GM21717 (cell line): ENCODE results near the gene TMPRSS2.
A peak's percentile ranks its signal among the peaks of the same experiment; 100 is the strongest.

Experiments
- ATAC-seq: cut with Tn5 transposase; IDR thresholded peaks from one replicate; pipeline ENCODE4 v1.9.1; 2021; ENCODE audit warnings: mild to moderate bottlenecking, moderate library complexity; ENCODE audit not compliant: unreplicated experiment

Gene TMPRSS2

DNA sequence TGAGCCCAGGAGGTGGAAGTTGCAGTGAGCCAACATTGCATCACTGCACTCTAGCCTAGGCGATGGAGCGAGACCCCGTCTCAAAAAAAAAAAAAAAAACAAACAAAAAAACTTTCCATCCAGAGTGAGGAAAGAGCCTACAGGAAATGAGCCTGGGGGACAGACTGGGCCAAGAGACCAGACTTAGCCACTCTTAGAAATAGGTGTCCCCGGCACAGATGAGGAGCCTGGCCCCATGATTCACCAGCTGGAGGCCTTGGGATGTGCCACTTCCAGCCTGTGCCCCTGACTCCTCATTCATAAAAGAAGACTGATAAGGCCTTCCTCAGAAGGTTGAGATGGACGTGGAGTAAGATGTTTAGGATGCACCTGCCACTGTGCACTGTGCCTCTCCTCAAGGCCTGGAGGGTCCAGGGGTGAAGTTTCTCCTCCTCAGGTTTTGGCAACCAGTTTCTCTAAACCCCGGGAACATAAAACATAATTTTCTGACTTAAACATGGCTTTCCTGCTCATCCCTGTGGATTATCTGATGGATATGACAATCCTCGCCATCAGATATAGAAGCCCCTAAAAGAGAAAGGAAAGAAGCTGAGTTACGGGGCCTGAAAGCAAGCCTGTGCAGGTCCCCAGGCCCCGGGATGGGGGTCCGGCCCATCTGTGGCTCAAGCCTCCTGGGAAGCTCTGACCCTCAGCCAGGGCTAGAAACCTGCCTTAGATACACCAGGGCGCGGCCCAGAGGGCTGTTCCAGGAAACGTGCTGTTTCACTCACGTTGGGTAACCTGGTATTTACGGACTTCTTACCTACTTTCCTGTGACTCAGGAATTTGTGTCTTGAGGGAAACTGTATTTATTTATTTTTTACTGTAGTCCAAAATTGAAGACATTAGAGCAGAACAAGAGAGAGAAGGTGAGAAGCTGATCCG lies 55.9 kb downstream of the TMPRSS2 start:
- ATAC-seq, result no peak

DNA sequence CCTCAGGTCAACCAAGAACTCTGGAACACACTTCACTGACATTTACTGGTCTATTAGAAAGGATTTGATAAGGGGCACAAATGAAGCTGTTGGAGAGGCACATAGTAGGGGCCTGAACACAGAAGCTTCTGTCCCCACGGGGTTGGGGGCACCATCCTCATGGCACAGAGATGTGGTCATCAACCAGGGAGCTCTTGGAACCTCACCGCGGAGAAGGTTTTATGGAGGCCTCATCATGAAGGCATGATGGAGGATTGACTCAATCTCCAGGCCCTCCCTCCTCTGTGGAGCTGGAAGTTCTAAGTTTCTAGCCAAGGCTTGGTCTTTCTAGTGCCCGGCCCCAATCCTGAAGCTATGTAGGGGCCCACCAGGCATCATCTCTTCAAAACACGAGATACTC lies 58.3 kb downstream of the TMPRSS2 start:
- ATAC-seq, result no peak

DNA sequence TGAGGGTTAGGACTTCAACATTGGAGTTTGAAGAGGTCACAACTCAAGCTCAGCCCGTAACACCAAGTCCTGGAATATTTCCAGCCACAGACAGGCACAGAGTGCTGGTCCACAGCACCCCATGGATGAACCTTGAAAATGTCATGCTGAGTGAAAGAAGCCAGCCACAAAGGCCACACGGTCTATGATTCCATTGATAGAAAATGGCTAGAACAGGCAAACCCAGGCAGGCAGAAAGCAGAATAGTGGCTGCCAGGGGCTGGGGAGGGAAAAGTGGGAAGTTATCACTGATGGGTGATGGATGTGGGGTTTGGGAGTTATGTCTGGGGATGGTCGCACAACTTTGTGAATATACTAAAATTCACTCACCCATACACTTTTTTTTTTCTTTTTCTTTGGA lies 60.6 kb downstream of the TMPRSS2 start:
- no peak for ATAC-seq

DNA sequence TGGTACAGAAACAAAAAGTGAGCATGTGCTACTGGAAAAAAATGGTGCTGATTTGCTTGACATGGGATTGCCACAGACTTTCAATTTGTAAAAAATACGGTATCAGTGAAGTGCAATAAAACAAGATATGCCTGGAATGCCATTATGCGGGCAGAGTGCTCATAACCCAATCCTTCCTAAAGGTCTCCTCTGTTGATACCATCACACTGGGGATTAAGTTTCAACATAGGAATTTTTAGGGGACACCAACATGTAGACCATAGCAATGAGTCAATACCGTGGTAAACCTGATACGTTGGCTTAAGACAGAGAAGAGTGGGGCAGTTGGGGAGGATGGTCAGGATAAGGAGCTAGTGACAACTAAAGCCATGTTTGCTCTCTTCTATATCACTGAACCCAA lies 61.4 kb downstream of the TMPRSS2 start:
- ATAC-seq, result no peak

DNA sequence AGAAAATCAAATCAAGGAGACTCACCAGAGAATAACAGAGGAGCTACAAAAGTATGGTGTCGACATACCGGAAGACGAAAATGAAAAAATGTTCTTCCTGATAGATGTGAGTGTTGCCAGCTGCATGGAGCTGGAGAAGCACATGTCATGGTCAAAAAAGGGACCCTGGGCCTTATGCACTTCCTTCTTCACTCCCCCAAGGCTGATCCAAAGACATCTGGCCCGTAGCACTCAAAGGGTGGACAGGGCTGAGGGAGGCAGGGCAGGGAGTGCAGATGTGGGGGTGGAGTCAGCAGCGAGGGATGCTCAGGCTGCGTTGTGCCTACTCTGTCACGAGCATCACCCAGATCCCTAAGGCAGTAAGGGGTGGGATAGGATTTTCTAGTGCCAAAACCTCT lies 62.5 kb downstream of the TMPRSS2 start:
- no peak for ATAC-seq

DNA sequence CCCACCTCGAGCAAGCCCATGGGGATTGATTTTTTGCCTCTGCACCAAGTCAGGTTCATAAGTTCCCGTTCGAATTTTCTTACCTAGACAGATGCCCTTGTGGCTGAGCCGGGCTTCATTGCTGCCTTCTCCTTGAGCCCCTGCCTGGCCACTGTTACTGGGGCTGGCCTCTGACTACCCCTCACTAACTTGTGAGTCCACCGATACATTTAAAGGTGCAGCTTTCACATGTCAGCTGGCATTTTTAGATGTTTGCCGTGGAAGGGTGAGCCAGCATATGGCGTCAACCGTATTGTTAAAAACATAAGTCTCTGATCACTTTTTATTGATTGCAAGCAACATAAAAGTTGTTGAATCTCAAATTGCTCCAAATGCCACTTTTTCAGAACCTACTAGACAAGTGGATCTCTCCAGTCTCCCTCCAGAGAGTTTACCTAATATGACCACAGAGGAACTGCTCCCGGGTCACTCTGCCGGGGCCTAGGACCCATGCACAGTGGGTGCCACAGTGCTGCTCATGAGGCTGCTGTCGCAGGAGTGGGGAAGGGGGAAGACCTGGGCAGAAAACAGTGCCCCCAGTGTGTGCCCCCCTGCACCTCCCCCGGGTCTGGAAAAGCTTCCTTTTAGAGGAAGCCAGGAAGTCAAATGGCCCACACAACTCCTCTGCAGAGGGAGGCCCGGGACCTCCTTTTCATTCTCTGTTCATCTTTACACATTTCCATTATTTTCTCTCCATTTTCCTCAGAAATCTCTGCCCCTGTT lies 63.1 kb downstream of the TMPRSS2 start:
- ATAC-seq, result no peak

DNA sequence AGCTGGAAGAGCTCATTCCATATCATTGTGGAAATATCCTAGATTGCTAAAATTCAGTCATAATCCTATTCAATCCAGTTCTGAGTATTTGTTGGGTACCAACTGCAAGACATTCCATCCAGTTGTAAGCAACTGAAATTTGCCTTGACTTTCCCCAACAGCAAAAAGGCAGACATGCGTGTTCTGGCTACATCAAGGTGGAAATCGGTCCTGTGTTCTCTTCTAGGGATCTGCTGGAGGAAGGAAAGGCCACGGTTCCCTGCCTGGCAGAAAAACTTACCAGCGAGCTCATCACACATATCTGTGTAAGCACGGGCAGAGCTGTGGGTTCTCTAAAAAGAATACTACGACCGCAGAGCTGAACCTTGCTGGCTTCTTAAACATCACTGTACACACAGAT lies 64.4 kb downstream of the TMPRSS2 start:
- no peak for ATAC-seq

DNA sequence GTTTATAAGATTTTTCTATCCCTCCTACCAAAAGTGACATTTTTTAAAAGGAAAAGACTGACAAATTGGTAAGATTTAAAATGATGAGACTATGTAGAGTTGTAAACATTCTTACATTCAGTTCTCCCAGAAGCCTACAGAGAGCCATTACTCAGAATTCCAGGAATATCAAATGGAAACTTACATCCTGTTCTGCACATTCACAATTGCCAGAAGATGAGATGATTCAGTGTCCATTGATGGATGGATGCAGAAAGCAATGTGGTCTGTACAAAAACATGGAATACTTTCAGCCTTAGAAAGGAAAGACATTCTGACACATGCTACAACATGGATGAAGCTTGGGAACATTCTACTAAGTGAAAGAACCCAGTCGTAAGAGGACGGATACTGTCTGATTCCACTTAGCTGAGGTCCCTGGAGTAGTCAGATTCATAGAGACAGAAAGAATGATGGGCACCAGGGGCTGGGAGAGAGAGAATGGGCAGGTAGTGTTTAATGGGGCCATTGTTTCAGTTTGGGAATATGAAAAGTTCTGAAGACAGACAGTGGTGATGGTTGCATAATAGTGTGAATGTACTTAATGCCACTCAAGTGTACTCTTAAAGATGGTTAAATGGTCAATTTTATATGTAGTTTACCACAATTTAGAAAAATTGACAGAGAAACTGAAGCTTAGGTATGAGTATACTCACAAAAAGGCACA lies 65.3 kb downstream of the TMPRSS2 start:
- ATAC-seq, result no peak

DNA sequence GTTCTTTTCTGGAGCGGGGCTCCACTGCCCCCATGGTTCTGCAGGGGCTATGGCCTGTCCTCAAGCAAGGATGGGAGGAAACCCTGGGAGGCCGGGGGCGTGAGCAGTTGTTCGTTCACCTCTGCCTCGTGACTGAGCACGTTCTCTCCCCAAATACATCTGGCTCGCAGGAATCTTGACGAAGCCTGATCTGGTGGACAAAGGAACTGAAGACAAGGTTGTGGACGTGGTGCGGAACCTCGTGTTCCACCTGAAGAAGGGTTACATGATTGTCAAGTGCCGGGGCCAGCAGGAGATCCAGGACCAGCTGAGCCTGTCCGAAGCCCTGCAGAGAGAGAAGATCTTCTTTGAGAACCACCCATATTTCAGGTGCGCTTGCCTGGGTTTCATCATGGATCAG lies 66.4 kb downstream of the TMPRSS2 start:
- ATAC-seq, result no peak

DNA sequence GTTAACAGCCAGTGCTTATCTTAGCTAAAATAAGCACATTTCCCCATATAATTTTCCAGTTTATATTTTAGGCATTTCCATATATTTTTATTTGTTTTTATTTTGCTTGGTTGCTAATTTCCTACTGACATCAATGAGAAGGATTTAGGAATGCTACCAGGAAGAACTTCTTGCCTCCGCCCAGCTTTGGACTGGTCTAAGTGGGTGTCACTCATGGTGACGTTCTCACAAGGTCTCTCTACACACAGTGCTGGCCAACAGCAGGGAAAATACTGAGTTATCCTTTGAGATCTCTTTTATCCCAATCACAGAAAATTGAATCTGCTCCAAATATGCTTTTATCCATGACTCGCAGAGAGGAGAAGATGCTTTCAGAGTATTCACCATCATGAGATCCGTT lies 68.7 kb downstream of the TMPRSS2 start:
- no peak for ATAC-seq

DNA sequence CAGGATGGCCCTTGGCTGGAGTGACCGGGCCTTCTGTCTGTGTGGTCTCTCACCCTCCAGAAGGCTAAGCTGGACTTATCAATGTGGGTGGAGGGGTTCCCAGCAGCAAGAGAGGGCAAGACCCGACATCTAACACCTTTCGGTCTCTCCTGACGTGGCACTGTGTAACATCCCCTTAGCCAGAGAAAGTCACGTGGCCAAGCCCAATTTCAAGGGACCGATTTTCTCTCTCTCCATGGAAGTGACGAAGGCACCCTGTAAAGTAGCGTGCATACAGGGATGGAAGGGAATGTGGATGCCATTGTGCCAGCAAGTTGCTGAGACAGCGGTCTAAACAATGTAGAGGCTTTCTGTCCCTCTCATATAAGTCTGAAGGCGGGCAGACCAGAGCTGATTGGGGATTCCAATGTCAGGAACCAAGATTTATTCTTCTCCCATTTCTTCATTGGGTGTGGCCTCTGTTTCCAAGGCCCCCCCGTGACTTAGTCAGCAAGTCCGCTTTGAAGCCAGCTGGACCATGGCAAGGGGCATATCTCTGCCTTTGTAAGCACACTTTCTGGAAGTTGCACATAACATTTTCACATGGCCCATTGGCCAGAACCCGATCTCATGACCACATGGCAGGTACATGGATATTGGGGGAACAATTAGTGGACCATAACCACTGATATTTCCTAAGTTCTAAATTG lies 69.4 kb downstream of the TMPRSS2 start:
- ATAC-seq, result no peak

DNA sequence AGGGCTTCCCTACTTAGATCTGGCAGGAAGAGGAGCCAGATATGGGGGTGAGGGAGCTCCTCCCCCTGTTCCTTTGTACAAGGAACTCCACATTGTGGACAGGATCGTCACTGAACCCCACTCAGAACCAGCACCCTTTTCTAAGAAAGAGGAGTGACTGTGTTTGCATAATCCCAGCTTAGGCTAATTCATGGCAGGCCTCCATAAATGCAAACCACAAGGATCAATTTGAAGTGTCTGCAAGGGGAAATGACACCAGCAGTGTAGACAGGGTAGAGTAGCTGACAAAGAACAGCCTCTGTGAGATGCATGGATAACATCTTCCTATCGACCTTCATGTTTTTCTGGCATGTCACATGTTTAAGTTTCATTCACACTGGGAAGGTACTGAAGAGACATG lies 70.2 kb downstream of the TMPRSS2 start:
- no peak for ATAC-seq

DNA sequence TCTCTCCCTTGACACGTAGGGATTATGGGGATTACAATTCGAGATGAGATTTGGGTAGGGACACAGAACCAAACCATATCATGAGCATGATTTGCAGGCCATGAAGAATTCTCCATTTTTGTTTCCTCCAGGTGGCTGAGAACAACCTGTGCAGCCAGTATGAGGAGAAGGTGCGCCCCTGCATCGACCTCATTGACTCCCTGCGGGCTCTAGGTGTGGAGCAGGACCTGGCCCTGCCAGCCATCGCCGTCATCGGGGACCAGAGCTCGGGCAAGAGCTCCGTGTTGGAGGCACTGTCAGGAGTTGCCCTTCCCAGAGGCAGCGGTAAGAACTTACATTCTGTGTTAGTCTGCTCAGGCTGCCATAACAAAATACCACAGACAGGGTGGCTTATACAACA lies 72.3 kb downstream of the TMPRSS2 start:
- no peak for ATAC-seq

DNA sequence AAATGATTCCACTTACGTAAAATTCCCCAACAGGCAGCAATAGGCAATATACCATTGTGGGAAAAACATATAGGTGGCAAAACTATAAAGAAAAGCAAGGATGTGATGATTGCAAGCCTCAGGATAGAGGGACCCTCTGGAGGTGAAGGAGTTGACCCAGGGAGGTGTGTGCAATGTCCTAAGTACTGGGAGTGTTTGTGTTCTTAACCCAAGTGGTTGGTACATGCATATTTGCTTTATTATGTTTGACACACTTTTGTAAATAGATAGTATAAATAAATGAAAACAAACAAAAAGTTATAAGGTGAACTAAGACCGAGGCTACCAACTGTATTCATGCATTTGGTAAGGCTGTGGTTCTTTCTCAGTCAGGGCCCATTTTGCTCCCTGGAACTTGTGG lies 74.4 kb downstream of the TMPRSS2 start:
- ATAC-seq, result no peak

DNA sequence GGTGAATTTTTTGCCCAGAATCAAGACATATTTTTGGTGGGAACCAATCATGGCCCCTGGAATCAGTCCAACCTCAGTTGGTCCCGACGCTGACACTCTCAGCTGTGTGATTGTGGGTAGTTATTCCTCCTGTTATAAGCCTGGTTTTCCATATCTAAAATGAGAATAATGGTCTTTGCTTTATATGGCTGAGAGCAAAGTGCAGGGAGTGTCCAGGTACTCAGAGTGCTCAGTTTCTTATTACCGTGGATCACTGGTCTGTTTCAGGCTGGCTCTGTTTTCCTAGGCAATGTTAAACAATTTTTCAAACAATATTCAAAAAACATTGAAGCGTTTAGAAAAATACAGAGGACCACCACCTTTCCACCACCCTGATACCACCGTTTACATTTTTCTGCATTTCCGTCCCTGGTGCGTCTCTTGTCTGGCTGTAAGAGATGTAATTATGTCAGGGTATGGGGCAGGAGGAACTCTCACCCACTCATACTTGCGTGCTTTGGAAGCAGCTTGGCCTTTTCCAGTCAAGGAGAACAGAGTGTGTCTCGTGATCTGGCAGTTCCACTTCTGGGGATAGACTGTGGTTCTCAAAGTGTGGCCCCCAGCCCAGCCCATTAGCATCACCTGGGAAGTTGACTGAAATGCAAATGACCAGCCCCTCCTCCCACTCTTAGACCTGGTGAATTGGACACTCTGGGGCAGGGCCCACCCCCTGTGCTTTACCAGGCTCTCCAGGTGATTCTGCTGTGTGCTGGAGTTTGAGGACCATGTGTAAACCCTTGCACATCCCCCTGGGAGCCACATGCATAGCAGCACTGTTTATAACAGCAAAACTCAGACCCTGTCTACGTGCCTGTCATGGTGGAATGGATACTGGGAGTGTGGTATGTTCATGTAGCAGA lies 75.1 kb downstream of the TMPRSS2 start:
- no peak for ATAC-seq

DNA sequence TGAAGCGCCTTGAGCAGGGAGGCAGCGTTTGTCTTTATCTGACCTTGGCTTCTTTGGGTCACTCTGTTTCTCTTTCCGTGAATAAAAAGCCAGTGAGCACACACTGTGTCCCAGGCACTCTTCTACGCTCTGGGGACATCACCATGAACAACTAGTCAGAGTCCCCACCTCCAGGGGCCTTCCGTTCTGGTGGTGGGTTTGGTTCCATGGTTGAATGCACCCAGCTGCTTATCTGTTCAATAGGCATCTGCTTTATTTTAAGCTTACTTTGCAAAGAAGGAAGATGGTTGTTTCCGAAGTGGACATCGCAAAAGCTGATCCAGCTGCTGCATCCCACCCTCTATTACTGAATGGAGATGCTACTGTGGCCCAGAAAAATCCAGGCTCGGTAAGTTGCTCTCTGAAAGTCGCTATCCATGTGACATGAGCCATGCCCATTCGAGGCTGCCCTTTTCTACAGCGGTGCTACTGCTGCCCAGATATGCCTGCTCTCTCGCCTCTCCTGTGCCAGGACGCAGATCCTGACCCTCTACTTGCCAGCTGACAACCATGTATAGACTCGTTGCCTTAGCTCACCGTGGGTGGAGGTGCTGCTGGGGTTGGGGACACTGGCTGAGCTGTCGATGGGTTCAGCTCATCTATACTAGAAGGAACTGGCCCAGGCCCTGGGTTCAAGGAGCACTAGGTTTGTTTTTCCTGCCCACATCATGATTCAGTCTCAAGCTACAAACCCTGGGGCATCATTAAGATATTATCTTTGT lies 76.0 kb downstream of the TMPRSS2 start:
- ATAC-seq, result peak; percentile 56

DNA sequence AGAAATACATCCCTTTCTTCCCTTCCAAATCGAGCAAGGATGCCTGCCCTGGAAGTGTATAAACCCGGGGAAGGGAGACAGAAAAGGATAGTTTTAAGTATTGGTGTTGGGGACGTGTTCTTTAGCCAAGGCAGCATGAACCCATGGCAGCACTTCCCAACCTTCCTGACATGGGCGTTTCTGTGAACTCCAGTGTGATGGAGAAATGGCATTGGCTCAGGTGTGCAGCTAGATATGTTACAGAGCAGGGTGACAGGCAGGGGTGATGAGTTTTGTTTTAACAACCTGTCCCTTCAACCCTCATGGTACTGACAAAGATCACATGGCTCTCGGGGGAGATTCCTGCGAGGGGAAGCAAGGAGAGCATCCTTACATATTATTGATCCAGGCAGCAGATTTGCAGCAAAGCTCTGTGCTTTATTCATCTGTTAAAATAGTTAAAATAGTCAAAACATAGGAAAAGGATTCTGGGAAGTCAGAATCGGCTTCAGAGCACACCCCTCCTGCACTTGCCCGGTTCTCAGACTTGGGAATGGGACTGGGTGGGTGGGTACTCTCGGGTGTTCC lies 78.0 kb downstream of the TMPRSS2 start:
- no peak for ATAC-seq

DNA sequence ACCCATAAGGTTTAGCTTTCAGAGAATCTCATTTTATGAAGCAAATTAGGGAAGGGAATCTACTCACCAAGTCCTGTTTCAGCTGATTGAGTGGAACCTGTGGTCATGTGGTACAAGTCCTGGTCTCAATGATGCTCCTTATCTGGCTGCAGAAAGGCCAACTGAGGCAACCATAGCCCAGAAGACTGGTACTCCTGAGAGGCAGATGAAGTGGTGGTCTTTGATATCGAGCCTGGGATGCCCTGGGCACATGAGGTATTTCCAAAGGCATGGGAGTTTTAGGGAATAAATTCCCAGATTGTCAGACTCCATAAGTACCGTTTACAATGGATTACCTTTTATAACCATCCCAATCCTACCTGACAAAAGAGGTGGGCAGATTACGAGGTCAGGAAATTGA lies 78.7 kb downstream of the TMPRSS2 start:
- ATAC-seq, result no peak

DNA sequence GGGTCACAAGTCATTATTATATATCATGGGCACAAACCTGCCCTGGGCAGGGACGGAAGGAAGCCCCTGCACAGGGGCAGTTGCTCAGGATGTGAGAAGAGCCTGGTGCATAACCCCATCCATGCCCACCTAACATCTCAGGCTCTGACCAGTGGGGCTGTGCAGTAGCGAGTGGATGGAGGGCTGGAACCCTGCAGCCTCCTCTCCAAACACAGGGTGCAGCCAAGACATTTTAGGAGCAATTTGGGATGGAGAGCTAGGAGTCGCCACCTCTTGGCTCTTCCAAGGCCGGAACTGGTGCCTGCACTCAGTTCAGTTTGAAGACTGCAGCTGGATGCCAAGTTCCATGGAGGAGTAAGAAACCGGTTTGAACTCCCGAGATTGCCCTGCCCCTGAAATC lies 79.1 kb downstream of the TMPRSS2 start:
- no peak for ATAC-seq
